BJ (cell line): ENCODE measurements around the gene KIF26B. TPM values are rescaled to one million over a fixed set of nuclear protein-coding genes. Genes with fewer than 3 reads are reported as not detected.

ENCODE experiments used
- CTCF ChIA-PET: fragments of 350-600 bp; formaldehyde crosslinking; extraction: SDS; loops from one replicate; lab custom pipeline; 2021; ENCODE audit warnings: antibody characterized with exemption, inconsistent platforms; lab: Yijun Ruan, JAX
- POLR2A ChIA-PET: fragments of 300-600 bp; sonication (Branson Sonifier 250); formaldehyde crosslinking; extraction: SDS; loops from one replicate; lab custom pipeline; 2021; ENCODE audit warnings: antibody characterized with exemption; lab: Charles Lee
- DNase-seq: peaks from one replicate; pipeline ENCODE4 v3.0.0-alpha.2; 2011; ENCODE audit warnings: low read depth
- H3K27me3 ChIP-seq: 2 replicates; pipeline ENCODE4 v1.6.0; 2011; ENCODE audit warnings: low read length; ENCODE audit not compliant: control insufficient read depth, insufficient read depth
- H3K36me3 ChIP-seq: 2 replicates; pipeline ENCODE4 v1.5.1; 2011; ENCODE audit warnings: low read length; ENCODE audit not compliant: control insufficient read depth, insufficient read depth
- H3K4me3 ChIP-seq: 2 replicates; pipeline ENCODE4 v1.5.1; 2011; ENCODE audit warnings: low read depth, mild to moderate bottlenecking, control low read depth, low read length
- CTCF ChIP-seq: IDR thresholded peaks from 2 replicates; pipeline ENCODE4 v1.5.1; 2011; ENCODE audit warnings: low read depth, mild to moderate bottlenecking, control low read depth, inconsistent platforms, low read length, moderate library complexity; ENCODE audit not compliant: insufficient read depth
- polyA plus RNA-seq: library from polyadenylated mRNA; depleted of rRNA; stranded (reverse); fragments of >200 nt; gene quantifications from 2 replicates; pipeline ENCODE4 v1.2.3, GENCODE V29; 2011

The KIF26B gene
- polyA plus RNA-seq, 1 experiment = 2.8 TPM

- TF ChIP-seq CTCF = no peak
- Histone ChIP-seq H3K4me3 (no peak overlapping the region), H3K27me3 (no peaks in the 10 kb centered on the region), H3K36me3 (peaks cover under 1% of the 10 kb centered on the region; the same call in 1 of the 2 replicates)
- ChIA-PET CTCF (interaction anchor here (1.0 to 1.1 kb wide), 2 partner anchors 10 to 13 kb away, joined by 3 read pairs; no protein-coding TSS in a partner anchor), POLR2A (no interaction called here)
- no peak for DNase-seq
Observed at GRCh38 chr1:245291351-245291750, 136.6 kb downstream of the KIF26B start.

GRCh38 chr1:245292141-245292540 is 137.4 kb downstream of the KIF26B start:
- ChIA-PET CTCF (interaction anchor here (1.0 kb wide), 1 partner anchor 14 kb away, joined by 3 read pairs; no protein-coding TSS in a partner anchor), POLR2A (no interaction called here)
- DNase-seq = no peak
- no peak overlapping the region for H3K4me3 ChIP-seq
- H3K27me3 ChIP-seq = no peaks in the 10 kb centered on the region
- H3K36me3 ChIP-seq = peaks cover 2% of the 10 kb centered on the region; the same call in 1 of the 2 replicates
- no peak for TF ChIP-seq CTCF

- DNase-seq = no peak
- H3K27me3 ChIP-seq = no peaks in the 10 kb centered on the region
- H3K4me3 ChIP-seq = no peak overlapping the region
- no peak for TF ChIP-seq CTCF
- H3K36me3 ChIP-seq = peaks cover 2% of the 10 kb centered on the region; the same call in 1 of the 2 replicates
- CTCF ChIA-PET = no interaction called here
- POLR2A ChIA-PET = no interaction called here
Observed at GRCh38 chr1:245292553-245292952, 137.8 kb downstream of the KIF26B start.

- ChIA-PET CTCF (interaction anchor here (0.6 kb wide), 1 partner anchor 20 kb away, joined by 3 read pairs; no protein-coding TSS in a partner anchor), POLR2A (no interaction called here)
- DNase-seq = no peak
- H3K4me3 ChIP-seq = no peak overlapping the region
- no peak for TF ChIP-seq CTCF
- H3K36me3 ChIP-seq = peaks cover 2% of the 10 kb centered on the region; the same call in 1 of the 2 replicates
- no peaks in the 10 kb centered on the region for H3K27me3 ChIP-seq
Observed at GRCh38 chr1:245294020-245294419, 139.2 kb downstream of the KIF26B start.

GRCh38 chr1:245298781-245299180 is 144.0 kb downstream of the KIF26B start:
- CTCF ChIA-PET = interaction anchor here (0.7 to 1.7 kb wide), 5 partner anchors 10 to 145 kb away, joined by 3 to 4 read pairs (median 4); no protein-coding TSS in a partner anchor
- H3K27me3 ChIP-seq = no peaks in the 10 kb centered on the region
- TF ChIP-seq CTCF = no peak
- peak; percentile 41 for DNase-seq
- POLR2A ChIA-PET = interaction anchor here (0.6 to 0.7 kb wide), 2 partner anchors 14 to 147 kb away, joined by 3 to 18 read pairs; no protein-coding TSS in a partner anchor
- peaks cover 2% of the 10 kb centered on the region; the same call in 1 of the 2 replicates for H3K36me3 ChIP-seq
- no peak overlapping the region for H3K4me3 ChIP-seq
